ENCODE results near the gene ZBTB5. TPM values are rescaled to one million over a fixed set of nuclear protein-coding genes. Genes with fewer than 3 reads are reported as not detected.
"Not testable (repeated sequence)": the region's sequence is repeated elsewhere in the genome, so short reads cannot be mapped to it uniquely, and the experiment has no call there.

The ZBTB5 gene
- total RNA-seq (2014; rRNA removed; shearing (Covaris generic)) = 9.7 and 12.0 TPM in 2 replicates

GRCh38 chr9:37465249-37466036, at the start of gene ZBTB5:
ZBTB5 (minus strand) TSS chr9:37465450; CDS start chr9:37442551, 22,899 bp downstream.
- peak; percentile 100 for DNase-seq (ENCODE audit: low read depth)

- no peak for DNase-seq (ENCODE audit: low read depth)
These were observed 49.7 kb upstream of the ZBTB5 start for GRCh38 chr9:37514999-37515398.

GRCh38 chr9:37514415-37514814, 49.2 kb upstream of the ZBTB5 start:
- DNase-seq (ENCODE audit: low read depth) = not testable (repeated sequence)

- DNase-seq (ENCODE audit: low read depth) = no peak
These were observed 47.2 kb upstream of the ZBTB5 start for GRCh38 chr9:37512437-37512836.

- no peak for DNase-seq (ENCODE audit: low read depth)
These were observed 46.1 kb upstream of the ZBTB5 start for GRCh38 chr9:37511016-37512010.

GRCh38 chr9:37510053-37510452, 44.8 kb upstream of the ZBTB5 start:
- DNase-seq (ENCODE audit: low read depth) = not testable (repeated sequence)

- no peak for DNase-seq (ENCODE audit: low read depth)
These were observed 44.3 kb upstream of the ZBTB5 start for GRCh38 chr9:37509536-37509935.

- DNase-seq (ENCODE audit: low read depth) = no peak
These were observed 43.6 kb upstream of the ZBTB5 start for GRCh38 chr9:37508834-37509206.

- no peak for DNase-seq (ENCODE audit: low read depth)
These were observed 43.0 kb upstream of the ZBTB5 start for GRCh38 chr9:37508135-37508833.

- DNase-seq (ENCODE audit: low read depth) = no peak
These were observed 42.4 kb upstream of the ZBTB5 start for GRCh38 chr9:37507566-37508134.

- no peak for DNase-seq (ENCODE audit: low read depth)
These were observed 39.4 kb upstream of the ZBTB5 start for GRCh38 chr9:37504605-37505004.

GRCh38 chr9:37503736-37504135, 38.5 kb upstream of the ZBTB5 start:
- no peak for DNase-seq (ENCODE audit: low read depth)

GRCh38 chr9:37501957-37502596, 36.8 kb upstream of the ZBTB5 start:
- no peak for DNase-seq (ENCODE audit: low read depth)

GRCh38 chr9:37499297-37499696, 34.0 kb upstream of the ZBTB5 start:
- no peak for DNase-seq (ENCODE audit: low read depth)

GRCh38 chr9:37498457-37498856, 33.2 kb upstream of the ZBTB5 start:
- DNase-seq (ENCODE audit: low read depth) = no peak

GRCh38 chr9:37497320-37497719, 32.1 kb upstream of the ZBTB5 start:
- DNase-seq (ENCODE audit: low read depth) = no peak

- DNase-seq (ENCODE audit: low read depth) = no peak
These were observed 30.8 kb upstream of the ZBTB5 start for GRCh38 chr9:37496020-37496419.

- no peak for DNase-seq (ENCODE audit: low read depth)
These were observed 30.3 kb upstream of the ZBTB5 start for GRCh38 chr9:37495571-37495970.

- no peak for DNase-seq (ENCODE audit: low read depth)
These were observed 26.7 kb upstream of the ZBTB5 start for GRCh38 chr9:37491939-37492338.

GRCh38 chr9:37486616-37487548, 21.6 kb upstream of the ZBTB5 start:
- peak; percentile 56 for DNase-seq (ENCODE audit: low read depth)

Data from RPMI7951 (cell line).